Measurements from ENCODE around the gene CCDC146.
"Not testable (repeated sequence)": the region's sequence is repeated elsewhere in the genome, so short reads cannot be mapped to it uniquely, and the experiment has no call there.

CCDC146 gene

GRCh38 chr7:77254915-77255314 lies 132.5 kb downstream of the CCDC146 start:
- H3K4me1 ChIP-seq (ENCODE audit: control insufficient read depth in 5 of 5, insufficient read depth in 5 of 5, low read length in 5 of 5) = peaks cover 0 to 5% (median 0%) of the 10 kb centered on the region in 5 donors
- no peak overlapping the region for H3K9ac ChIP-seq (ENCODE audit: low read length in 5 of 5)
- no peaks in the 10 kb centered on the region for H3K9me3 ChIP-seq (ENCODE audit: control insufficient read depth in 5 of 5, low read length in 5 of 5)
- no peak overlapping the region for H3K27ac ChIP-seq (ENCODE audit: low read depth, low read length)
- H3K36me3 ChIP-seq (ENCODE audit: control insufficient read depth in 5 of 5, insufficient read depth in 5 of 5, low read length in 5 of 5) = peaks cover 0 to 6% (median 0%) of the 10 kb centered on the region in 5 donors
- H3K4me3 ChIP-seq (ENCODE audit: low read depth in 1 of 5, low read length in 5 of 5) = no peak overlapping the region
- no peaks in the 10 kb centered on the region for H3K27me3 ChIP-seq (ENCODE audit: control insufficient read depth in 5 of 5, insufficient read depth in 4 of 5, low read length in 5 of 5)

GRCh38 chr7:77258014-77258413 lies 135.6 kb downstream of the CCDC146 start:
- Histone ChIP-seq H3K4me1 (ENCODE audit: control insufficient read depth in 5 of 5, insufficient read depth in 5 of 5, low read length in 5 of 5) (peaks cover 0 to 5% (median 0%) of the 10 kb centered on the region in 5 donors), H3K4me3 (ENCODE audit: low read depth in 1 of 5, low read length in 5 of 5) (no peak overlapping the region), H3K9ac (ENCODE audit: low read length in 5 of 5) (no peak overlapping the region), H3K9me3 (ENCODE audit: control insufficient read depth in 5 of 5, low read length in 5 of 5) (no peaks in the 10 kb centered on the region), H3K36me3 (ENCODE audit: control insufficient read depth in 5 of 5, insufficient read depth in 5 of 5, low read length in 5 of 5) (peaks cover 0 to 6% (median 0%) of the 10 kb centered on the region in 5 donors), H3K27ac (ENCODE audit: low read depth, low read length) (no peak overlapping the region), H3K27me3 (ENCODE audit: control insufficient read depth in 5 of 5, insufficient read depth in 4 of 5, low read length in 5 of 5) (no peaks in the 10 kb centered on the region)

- H3K9ac ChIP-seq (ENCODE audit: low read length in 5 of 5) = no peak overlapping the region
- no peak overlapping the region for H3K4me3 ChIP-seq (ENCODE audit: low read depth in 1 of 5, low read length in 5 of 5)
- H3K27ac ChIP-seq (ENCODE audit: low read depth, low read length) = no peak overlapping the region
- no peaks in the 10 kb centered on the region for H3K27me3 ChIP-seq (ENCODE audit: control insufficient read depth in 5 of 5, insufficient read depth in 4 of 5, low read length in 5 of 5)
- H3K9me3 ChIP-seq (ENCODE audit: control insufficient read depth in 5 of 5, low read length in 5 of 5) = no peaks in the 10 kb centered on the region
- H3K36me3 ChIP-seq (ENCODE audit: control insufficient read depth in 5 of 5, insufficient read depth in 5 of 5, low read length in 5 of 5) = peaks cover 0 to 6% (median 0%) of the 10 kb centered on the region in 5 donors
- H3K4me1 ChIP-seq (ENCODE audit: control insufficient read depth in 5 of 5, insufficient read depth in 5 of 5, low read length in 5 of 5) = peaks cover 0 to 5% (median 0%) of the 10 kb centered on the region in 5 donors
Measured at GRCh38 chr7:77258593-77258992, 136.2 kb downstream of the CCDC146 start.

DNA sequence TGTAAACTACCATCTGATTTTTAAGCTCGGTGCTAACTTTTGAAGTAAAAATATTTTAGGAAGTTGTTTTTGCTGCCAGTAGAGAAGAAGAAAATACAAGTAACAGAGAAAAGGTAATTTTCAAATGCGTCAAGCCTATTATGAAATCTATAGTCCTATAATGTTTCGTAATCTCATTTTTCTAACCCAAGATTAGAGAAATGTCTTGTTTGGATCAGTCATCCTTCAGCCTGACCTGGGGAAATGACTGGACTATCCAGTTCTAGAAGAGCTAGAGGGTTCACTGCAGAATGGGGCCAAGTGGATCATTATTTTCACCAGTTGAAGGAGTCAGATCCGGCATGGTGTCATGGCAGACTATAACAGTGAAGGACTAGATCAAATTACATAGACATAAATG lies 139.9 kb downstream of the CCDC146 start:
- H3K4me1 ChIP-seq (ENCODE audit: control insufficient read depth in 5 of 5, insufficient read depth in 5 of 5, low read length in 5 of 5) = peaks cover 0 to 4% (median 0%) of the 10 kb centered on the region in 5 donors
- no peaks in the 10 kb centered on the region for H3K9me3 ChIP-seq (ENCODE audit: control insufficient read depth in 5 of 5, low read length in 5 of 5)
- H3K9ac ChIP-seq (ENCODE audit: low read length in 5 of 5) = no peak overlapping the region
- no peak overlapping the region for H3K4me3 ChIP-seq (ENCODE audit: low read depth in 1 of 5, low read length in 5 of 5)
- H3K27me3 ChIP-seq (ENCODE audit: control insufficient read depth in 5 of 5, insufficient read depth in 4 of 5, low read length in 5 of 5) = no peaks in the 10 kb centered on the region
- H3K36me3 ChIP-seq (ENCODE audit: control insufficient read depth in 5 of 5, insufficient read depth in 5 of 5, low read length in 5 of 5) = peaks cover 0 to 3% (median 0%) of the 10 kb centered on the region in 5 donors
- H3K27ac ChIP-seq (ENCODE audit: low read depth, low read length) = no peak overlapping the region

DNA sequence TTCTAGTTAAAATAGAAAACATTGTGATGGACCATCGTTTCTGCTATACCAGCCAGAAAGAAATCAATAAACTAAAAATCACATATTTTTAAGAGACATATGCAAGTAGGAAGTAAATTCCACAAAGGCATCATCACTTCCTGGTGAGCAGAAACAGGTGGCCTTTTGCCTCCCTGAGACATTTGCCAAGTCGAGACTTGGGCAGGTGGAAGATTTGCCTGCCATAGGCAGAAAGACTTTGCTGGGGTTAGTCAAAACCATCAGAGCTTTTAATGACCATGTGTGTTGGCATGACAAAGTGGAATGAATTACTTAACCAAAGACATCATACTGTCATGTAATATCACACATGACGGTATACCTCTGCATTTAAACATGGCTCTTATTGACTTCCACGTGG lies 143.3 kb downstream of the CCDC146 start:
- Histone ChIP-seq H3K36me3 (ENCODE audit: control insufficient read depth in 5 of 5, insufficient read depth in 5 of 5, low read length in 5 of 5) (peaks cover 0 to 10% (median 0%) of the 10 kb centered on the region in 5 donors), H3K9ac (ENCODE audit: low read length in 5 of 5) (no peak overlapping the region), H3K9me3 (ENCODE audit: control insufficient read depth in 5 of 5, low read length in 5 of 5) (no peaks in the 10 kb centered on the region), H3K4me1 (ENCODE audit: control insufficient read depth in 5 of 5, insufficient read depth in 5 of 5, low read length in 5 of 5) (peaks cover 0 to 16% (median 10%) of the 10 kb centered on the region in 5 donors), H3K27ac (ENCODE audit: low read depth, low read length) (no peak overlapping the region), H3K4me3 (ENCODE audit: low read depth in 1 of 5, low read length in 5 of 5) (no peak overlapping the region), H3K27me3 (ENCODE audit: control insufficient read depth in 5 of 5, insufficient read depth in 4 of 5, low read length in 5 of 5) (no peaks in the 10 kb centered on the region)

GRCh38 chr7:77266291-77266794 lies 143.9 kb downstream of the CCDC146 start:
- no peak overlapping the region for H3K4me3 ChIP-seq (ENCODE audit: low read depth in 1 of 5, low read length in 5 of 5)
- H3K4me1 ChIP-seq (ENCODE audit: control insufficient read depth in 5 of 5, insufficient read depth in 5 of 5, low read length in 5 of 5) = peaks cover 0 to 18% (median 12%) of the 10 kb centered on the region in 5 donors
- H3K9ac ChIP-seq (ENCODE audit: low read length in 5 of 5) = no peak overlapping the region
- no peaks in the 10 kb centered on the region for H3K27me3 ChIP-seq (ENCODE audit: control insufficient read depth in 5 of 5, insufficient read depth in 4 of 5, low read length in 5 of 5)
- no peak overlapping the region for H3K27ac ChIP-seq (ENCODE audit: low read depth, low read length)
- peaks cover 0 to 10% (median 0%) of the 10 kb centered on the region in 5 donors for H3K36me3 ChIP-seq (ENCODE audit: control insufficient read depth in 5 of 5, insufficient read depth in 5 of 5, low read length in 5 of 5)
- no peaks in the 10 kb centered on the region for H3K9me3 ChIP-seq (ENCODE audit: control insufficient read depth in 5 of 5, low read length in 5 of 5)

GRCh38 chr7:77269360-77270093 lies 147.1 kb downstream of the CCDC146 start:
- Histone ChIP-seq H3K9ac (ENCODE audit: low read length in 5 of 5) (no peak overlapping the region), H3K27me3 (ENCODE audit: control insufficient read depth in 5 of 5, insufficient read depth in 4 of 5, low read length in 5 of 5) (no peaks in the 10 kb centered on the region), H3K4me1 (ENCODE audit: control insufficient read depth in 5 of 5, insufficient read depth in 5 of 5, low read length in 5 of 5) (peaks cover 0 to 18% (median 12%) of the 10 kb centered on the region in 5 donors), H3K36me3 (ENCODE audit: control insufficient read depth in 5 of 5, insufficient read depth in 5 of 5, low read length in 5 of 5) (peaks cover 0 to 10% (median 0%) of the 10 kb centered on the region in 5 donors), H3K4me3 (ENCODE audit: low read depth in 1 of 5, low read length in 5 of 5) (no peak overlapping the region), H3K27ac (ENCODE audit: low read depth, low read length) (peak overlapping the region; percentile 70), H3K9me3 (ENCODE audit: control insufficient read depth in 5 of 5, low read length in 5 of 5) (no peaks in the 10 kb centered on the region)

DNA sequence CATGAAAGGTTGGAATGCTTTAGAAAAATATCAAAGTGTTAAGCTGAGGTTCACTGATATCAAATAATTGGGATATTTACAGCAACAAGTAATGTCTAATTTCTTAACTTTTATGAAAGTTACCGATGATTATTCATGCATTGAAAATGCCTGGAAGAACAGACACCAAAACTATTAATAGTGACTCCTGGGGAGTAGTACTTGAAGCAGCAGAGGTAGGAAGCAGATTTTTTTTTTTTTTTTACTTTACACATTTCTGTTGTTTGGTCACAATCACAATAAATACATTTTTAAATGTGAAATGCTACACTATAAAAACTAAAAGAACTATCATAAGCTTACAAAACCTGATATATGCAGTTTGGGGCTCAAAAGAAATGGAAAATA lies 147.7 kb downstream of the CCDC146 start:
- H3K27me3 ChIP-seq (ENCODE audit: control insufficient read depth in 5 of 5, insufficient read depth in 4 of 5, low read length in 5 of 5) = no peaks in the 10 kb centered on the region
- no peak overlapping the region for H3K9ac ChIP-seq (ENCODE audit: low read length in 5 of 5)
- H3K4me1 ChIP-seq (ENCODE audit: control insufficient read depth in 5 of 5, insufficient read depth in 5 of 5, low read length in 5 of 5) = peaks cover 0 to 20% (median 12%) of the 10 kb centered on the region in 5 donors
- peak overlapping the region; percentile 70 for H3K27ac ChIP-seq (ENCODE audit: low read depth, low read length)
- no peaks in the 10 kb centered on the region for H3K9me3 ChIP-seq (ENCODE audit: control insufficient read depth in 5 of 5, low read length in 5 of 5)
- peaks cover 0 to 10% (median 0%) of the 10 kb centered on the region in 5 donors for H3K36me3 ChIP-seq (ENCODE audit: control insufficient read depth in 5 of 5, insufficient read depth in 5 of 5, low read length in 5 of 5)
- H3K4me3 ChIP-seq (ENCODE audit: low read depth in 1 of 5, low read length in 5 of 5) = no peak overlapping the region

- H3K4me3 ChIP-seq (ENCODE audit: low read depth in 1 of 5, low read length in 5 of 5) = no peak overlapping the region
- no peak overlapping the region for H3K9ac ChIP-seq (ENCODE audit: low read length in 5 of 5)
- no peaks in the 10 kb centered on the region for H3K27me3 ChIP-seq (ENCODE audit: control insufficient read depth in 5 of 5, insufficient read depth in 4 of 5, low read length in 5 of 5)
Measured at GRCh38 chr7:77271766-77272165, 149.4 kb downstream of the CCDC146 start.

GRCh38 chr7:77275663-77276062 lies 153.2 kb downstream of the CCDC146 start:
- H3K4me3 ChIP-seq (ENCODE audit: low read depth in 1 of 5, low read length in 5 of 5); H3K27ac ChIP-seq (ENCODE audit: low read depth, low read length); H3K9ac ChIP-seq (ENCODE audit: low read length in 5 of 5); H3K36me3 ChIP-seq (ENCODE audit: control insufficient read depth in 5 of 5, insufficient read depth in 5 of 5, low read length in 5 of 5); H3K9me3 ChIP-seq (ENCODE audit: control insufficient read depth in 5 of 5, low read length in 5 of 5); H3K27me3 ChIP-seq (ENCODE audit: control insufficient read depth in 5 of 5, insufficient read depth in 4 of 5, low read length in 5 of 5): not testable (repeated sequence)
- peaks cover 0 to 21% (median 14%) of the 10 kb centered on the region in 5 donors for H3K4me1 ChIP-seq (ENCODE audit: control insufficient read depth in 5 of 5, insufficient read depth in 5 of 5, low read length in 5 of 5)

More at GRCh38 chr7:77271766-77272165, 149.4 kb downstream of the CCDC146 start:
- Histone ChIP-seq H3K27ac (ENCODE audit: low read depth, low read length) (no peak overlapping the region), H3K9me3 (ENCODE audit: control insufficient read depth in 5 of 5, low read length in 5 of 5) (no peaks in the 10 kb centered on the region), H3K36me3 (ENCODE audit: control insufficient read depth in 5 of 5, insufficient read depth in 5 of 5, low read length in 5 of 5) (peaks cover 0 to 10% (median 0%) of the 10 kb centered on the region in 5 donors), H3K4me1 (ENCODE audit: control insufficient read depth in 5 of 5, insufficient read depth in 5 of 5, low read length in 5 of 5) (peaks cover 0 to 30% (median 25%) of the 10 kb centered on the region in 5 donors)

All from subcutaneous abdominal adipose tissue (tissue), 5 donors.